Measurements from ENCODE around the gene RMND1.
"Not testable (repeated sequence)": the region's sequence is repeated elsewhere in the genome, so short reads cannot be mapped to it uniquely, and the experiment has no call there.

The RMND1 gene

DNA sequence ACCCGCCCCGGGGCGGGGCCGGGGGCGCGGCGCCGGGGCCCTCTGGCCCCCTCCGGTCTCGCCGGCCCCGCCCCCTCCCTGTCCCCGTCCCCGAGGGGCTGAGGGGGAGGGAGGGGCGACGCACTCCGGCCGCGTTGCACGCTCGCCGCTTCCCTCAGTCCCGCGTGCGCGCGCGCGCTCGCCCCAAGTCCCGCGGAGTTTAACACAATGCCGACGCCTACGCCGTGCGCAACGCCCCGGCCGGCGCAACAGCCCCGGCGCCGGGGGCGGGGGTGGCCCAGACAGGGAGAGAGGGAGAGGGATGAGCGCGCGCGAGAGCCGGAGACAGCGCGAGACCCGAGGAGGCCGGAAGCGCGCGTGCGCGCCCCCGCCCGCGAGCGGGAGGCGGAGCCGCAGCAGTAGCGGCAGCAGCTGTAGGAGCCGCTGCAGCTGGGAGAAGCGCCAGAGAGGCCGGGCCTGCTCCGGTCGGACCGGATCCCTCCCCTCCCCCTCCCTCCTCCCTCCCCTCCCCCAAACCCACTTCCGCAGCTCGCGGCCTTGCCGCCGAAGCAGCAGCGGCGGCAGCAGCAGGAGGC, 61.6 kb downstream of the RMND1 start:
- Histone ChIP-seq H3K4me1 (ENCODE audit: control insufficient read depth, low read depth, low read length) (peaks cover 16% of the 10 kb centered on the region), H3K27ac (ENCODE audit: low read length) (no peak overlapping the region), H3K27me3 (ENCODE audit: control insufficient read depth, insufficient read depth, low read length) (no peaks in the 10 kb centered on the region), H3K4me3 (ENCODE audit: low read length) (peak overlapping the region; percentile 69), H3K36me3 (ENCODE audit: control insufficient read depth, low read depth, low read length) (peaks cover 12% of the 10 kb centered on the region), H3K9ac (ENCODE audit: low read length) (peak overlapping the region; percentile 98), H3K9me3 (ENCODE audit: control insufficient read depth, low read depth, low read length) (no peaks in the 10 kb centered on the region)

DNA sequence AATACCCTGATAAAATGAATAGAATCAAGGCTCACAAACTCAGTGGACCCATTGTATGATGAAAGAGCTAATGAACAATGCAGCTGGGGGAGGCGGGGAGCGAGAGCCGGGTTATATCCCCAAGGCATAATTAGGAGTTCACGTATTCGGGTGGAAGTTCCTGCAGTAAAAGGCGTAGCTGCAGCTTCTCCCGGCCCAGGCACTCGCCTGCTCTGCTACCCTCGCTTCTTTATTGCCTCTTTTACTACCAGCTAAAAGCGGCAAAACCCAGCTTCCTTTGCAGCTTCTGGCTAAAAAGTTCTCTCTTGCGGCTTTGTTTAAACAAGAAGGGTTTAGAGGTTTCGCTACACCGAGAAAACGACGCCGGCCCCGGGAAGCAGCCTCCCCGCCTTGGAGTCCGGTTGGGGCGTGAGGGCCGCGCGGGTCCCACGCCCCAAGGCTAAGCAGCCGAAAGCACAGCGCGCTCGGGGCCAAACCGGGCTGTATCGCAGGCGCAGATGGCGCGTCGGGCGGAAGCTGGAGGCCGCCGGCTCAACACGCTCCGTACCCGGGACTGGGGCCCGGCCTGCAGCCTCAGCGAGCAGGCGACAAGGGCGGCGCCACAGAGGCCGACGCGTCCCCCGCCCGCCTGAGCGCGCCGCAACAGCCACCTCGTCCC, 62.2 kb downstream of the RMND1 start:
- Histone ChIP-seq H3K9ac (ENCODE audit: low read length) (peak overlapping the region; percentile 98), H3K9me3 (ENCODE audit: control insufficient read depth, low read depth, low read length) (no peaks in the 10 kb centered on the region), H3K27ac (ENCODE audit: low read length) (peak overlapping the region; percentile 86), H3K27me3 (ENCODE audit: control insufficient read depth, insufficient read depth, low read length) (no peaks in the 10 kb centered on the region), H3K4me3 (ENCODE audit: low read length) (peak overlapping the region; percentile 93), H3K36me3 (ENCODE audit: control insufficient read depth, low read depth, low read length) (peaks cover 12% of the 10 kb centered on the region), H3K4me1 (ENCODE audit: control insufficient read depth, low read depth, low read length) (peaks cover 16% of the 10 kb centered on the region)

DNA sequence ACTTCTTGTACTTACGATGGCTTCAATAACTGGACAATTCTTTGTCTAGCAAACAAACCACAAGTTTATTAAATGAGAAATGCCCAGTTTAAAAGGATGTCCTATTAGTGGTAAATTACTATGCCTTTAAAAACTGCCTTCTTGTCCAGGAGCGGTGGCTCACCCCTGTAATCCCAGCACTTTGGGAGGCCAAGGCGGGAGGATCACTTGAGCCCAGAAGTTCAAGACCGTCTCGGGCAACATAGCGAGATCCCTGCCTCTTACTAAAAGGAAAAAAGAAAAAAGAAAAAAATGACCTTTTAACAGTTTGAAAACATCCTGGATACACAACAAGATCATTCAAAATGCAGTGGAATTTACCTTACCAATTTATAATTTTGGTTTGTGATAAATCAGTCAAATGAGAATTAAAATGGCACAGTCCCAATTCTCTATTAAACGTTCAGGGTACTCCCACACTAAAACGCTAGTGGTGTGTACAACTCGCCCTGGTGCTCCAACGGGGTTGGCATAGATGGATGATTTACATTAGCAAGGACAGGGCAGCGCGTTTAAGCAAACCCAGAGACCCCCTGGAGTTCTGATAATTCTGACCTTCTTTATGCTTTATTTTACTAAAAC, 62.8 kb downstream of the RMND1 start:
- H3K4me3 ChIP-seq (ENCODE audit: low read length): peak overlapping the region; percentile 93
- no peaks in the 10 kb centered on the region for H3K27me3 ChIP-seq (ENCODE audit: control insufficient read depth, insufficient read depth, low read length)
- H3K27ac ChIP-seq (ENCODE audit: low read length): peak overlapping the region; percentile 86
- peaks cover 16% of the 10 kb centered on the region for H3K4me1 ChIP-seq (ENCODE audit: control insufficient read depth, low read depth, low read length)
- peak overlapping the region; percentile 98 for H3K9ac ChIP-seq (ENCODE audit: low read length)
- no peaks in the 10 kb centered on the region for H3K9me3 ChIP-seq (ENCODE audit: control insufficient read depth, low read depth, low read length)
- H3K36me3 ChIP-seq (ENCODE audit: control insufficient read depth, low read depth, low read length): peaks cover 12% of the 10 kb centered on the region

GRCh38 chr6:151388236-151388635, 63.7 kb downstream of the RMND1 start:
- Histone ChIP-seq H3K4me1 (ENCODE audit: control insufficient read depth, low read depth, low read length) (peaks cover 9% of the 10 kb centered on the region), H3K27ac (ENCODE audit: low read length) (no peak overlapping the region), H3K36me3 (ENCODE audit: control insufficient read depth, low read depth, low read length) (peaks cover 7% of the 10 kb centered on the region), H3K4me3 (ENCODE audit: low read length) (no peak overlapping the region), H3K9ac (ENCODE audit: low read length) (no peak overlapping the region), H3K9me3 (ENCODE audit: control insufficient read depth, low read depth, low read length) (no peaks in the 10 kb centered on the region), H3K27me3 (ENCODE audit: control insufficient read depth, insufficient read depth, low read length) (no peaks in the 10 kb centered on the region)

GRCh38 chr6:151387175-151387970, 64.6 kb downstream of the RMND1 start:
- Histone ChIP-seq H3K27me3 (ENCODE audit: control insufficient read depth, insufficient read depth, low read length) (no peaks in the 10 kb centered on the region), H3K4me3 (ENCODE audit: low read length) (no peak overlapping the region), H3K36me3 (ENCODE audit: control insufficient read depth, low read depth, low read length) (peaks cover 7% of the 10 kb centered on the region), H3K9me3 (ENCODE audit: control insufficient read depth, low read depth, low read length) (no peaks in the 10 kb centered on the region), H3K9ac (ENCODE audit: low read length) (no peak overlapping the region), H3K4me1 (ENCODE audit: control insufficient read depth, low read depth, low read length) (peaks cover under 1% of the 10 kb centered on the region), H3K27ac (ENCODE audit: low read length) (no peak overlapping the region)

- Histone ChIP-seq H3K27me3 (ENCODE audit: control insufficient read depth, insufficient read depth, low read length) (no peaks in the 10 kb centered on the region), H3K4me3 (ENCODE audit: low read length) (no peak overlapping the region), H3K9ac (ENCODE audit: low read length) (no peak overlapping the region), H3K36me3 (ENCODE audit: control insufficient read depth, low read depth, low read length) (peaks cover 7% of the 10 kb centered on the region), H3K27ac (ENCODE audit: low read length) (no peak overlapping the region), H3K9me3 (ENCODE audit: control insufficient read depth, low read depth, low read length) (no peaks in the 10 kb centered on the region), H3K4me1 (ENCODE audit: control insufficient read depth, low read depth, low read length) (peaks cover 6% of the 10 kb centered on the region)
Measured at GRCh38 chr6:151385177-151385576, 66.7 kb downstream of the RMND1 start.

DNA sequence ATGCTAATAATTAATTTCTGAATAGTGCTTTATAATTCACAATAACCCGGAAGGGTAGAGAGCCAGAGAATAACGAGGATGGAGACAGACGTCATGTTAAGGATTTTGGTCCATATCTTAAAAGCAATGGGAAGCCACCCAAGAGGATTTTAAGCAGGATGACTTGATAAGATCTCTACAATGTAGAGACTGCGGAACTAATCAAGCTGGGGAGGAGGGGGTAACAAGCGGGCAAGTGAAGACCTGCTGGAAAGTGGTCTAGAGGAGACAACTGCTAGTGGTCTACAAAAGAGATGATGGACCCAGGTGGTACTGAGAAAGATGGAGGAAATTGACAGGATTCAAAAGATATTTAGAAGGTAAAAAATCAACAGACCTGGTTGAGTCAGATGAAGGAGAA, 67.8 kb downstream of the RMND1 start:
- Histone ChIP-seq H3K27me3 (ENCODE audit: control insufficient read depth, insufficient read depth, low read length) (no peaks in the 10 kb centered on the region), H3K36me3 (ENCODE audit: control insufficient read depth, low read depth, low read length) (peaks cover 7% of the 10 kb centered on the region), H3K9me3 (ENCODE audit: control insufficient read depth, low read depth, low read length) (no peaks in the 10 kb centered on the region), H3K9ac (ENCODE audit: low read length) (no peak overlapping the region), H3K4me3 (ENCODE audit: low read length) (no peak overlapping the region), H3K27ac (ENCODE audit: low read length) (no peak overlapping the region), H3K4me1 (ENCODE audit: control insufficient read depth, low read depth, low read length) (peaks cover 7% of the 10 kb centered on the region)

DNA sequence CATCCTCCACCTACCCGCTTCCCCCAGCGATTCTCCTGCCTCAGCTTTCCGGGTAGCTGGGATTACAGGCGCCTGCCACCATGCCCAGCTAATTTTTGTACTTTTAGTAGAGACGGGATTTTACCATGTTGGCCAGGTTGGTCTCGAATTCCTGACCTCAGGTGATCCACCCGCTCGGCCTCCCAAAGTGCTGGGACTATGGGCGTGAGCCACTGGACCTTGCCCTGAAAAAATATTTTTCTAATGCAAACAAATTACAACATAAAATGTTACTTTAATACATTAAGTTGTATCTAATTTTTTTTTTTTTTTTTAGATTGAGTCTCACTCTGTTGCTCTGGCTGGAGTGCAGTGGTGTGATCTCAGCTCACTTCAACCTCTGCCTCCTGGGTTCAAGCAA, 69.3 kb downstream of the RMND1 start:
- H3K27ac ChIP-seq (ENCODE audit: low read length); H3K27me3 ChIP-seq (ENCODE audit: control insufficient read depth, insufficient read depth, low read length); H3K9ac ChIP-seq (ENCODE audit: low read length); H3K9me3 ChIP-seq (ENCODE audit: control insufficient read depth, low read depth, low read length); H3K4me1 ChIP-seq (ENCODE audit: control insufficient read depth, low read depth, low read length); H3K4me3 ChIP-seq (ENCODE audit: low read length); H3K36me3 ChIP-seq (ENCODE audit: control insufficient read depth, low read depth, low read length): not testable (repeated sequence)

GRCh38 chr6:151381722-151382121, 70.2 kb downstream of the RMND1 start:
- Histone ChIP-seq H3K4me1 (ENCODE audit: control insufficient read depth, low read depth, low read length) (peaks cover 7% of the 10 kb centered on the region), H3K9me3 (ENCODE audit: control insufficient read depth, low read depth, low read length) (no peaks in the 10 kb centered on the region), H3K27me3 (ENCODE audit: control insufficient read depth, insufficient read depth, low read length) (no peaks in the 10 kb centered on the region), H3K9ac (ENCODE audit: low read length) (no peak overlapping the region), H3K36me3 (ENCODE audit: control insufficient read depth, low read depth, low read length) (no peaks in the 10 kb centered on the region), H3K4me3 (ENCODE audit: low read length) (no peak overlapping the region), H3K27ac (ENCODE audit: low read length) (no peak overlapping the region)

- H3K27me3 ChIP-seq (ENCODE audit: control insufficient read depth, insufficient read depth, low read length): no peaks in the 10 kb centered on the region
- peaks cover 7% of the 10 kb centered on the region for H3K4me1 ChIP-seq (ENCODE audit: control insufficient read depth, low read depth, low read length)
- no peak overlapping the region for H3K9ac ChIP-seq (ENCODE audit: low read length)
- H3K9me3 ChIP-seq (ENCODE audit: control insufficient read depth, low read depth, low read length): no peaks in the 10 kb centered on the region
- no peak overlapping the region for H3K4me3 ChIP-seq (ENCODE audit: low read length)
- no peaks in the 10 kb centered on the region for H3K36me3 ChIP-seq (ENCODE audit: control insufficient read depth, low read depth, low read length)
- H3K27ac ChIP-seq (ENCODE audit: low read length): no peak overlapping the region
Measured at GRCh38 chr6:151380848-151381205, 71.1 kb downstream of the RMND1 start.

- Histone ChIP-seq H3K27ac (ENCODE audit: low read length) (peak overlapping the region; percentile 47), H3K4me3 (ENCODE audit: low read length) (no peak overlapping the region), H3K9me3 (ENCODE audit: control insufficient read depth, low read depth, low read length) (no peaks in the 10 kb centered on the region), H3K9ac (ENCODE audit: low read length) (no peak overlapping the region), H3K4me1 (ENCODE audit: control insufficient read depth, low read depth, low read length) (peaks cover 8% of the 10 kb centered on the region), H3K36me3 (ENCODE audit: control insufficient read depth, low read depth, low read length) (no peaks in the 10 kb centered on the region), H3K27me3 (ENCODE audit: control insufficient read depth, insufficient read depth, low read length) (no peaks in the 10 kb centered on the region)
Measured at GRCh38 chr6:151379933-151380847, 71.7 kb downstream of the RMND1 start.
